Heart left ventricle (tissue), 13 donors: ENCODE measurements around the gene EMX1.

ENCODE experiments used
- CTCF ChIP-seq, 12 donors: fragments of 200-600 bp; sonication (generic) in 4 of 12; IDR thresholded peaks; one replicate each; pipeline versions ENCODE4 v1.5.0 to v1.8.0; 2018 to 2022; ENCODE audit warnings: antibody characterized with exemption in 12 of 12, mild to moderate bottlenecking in 5 of 12
- POLR2A ChIP-seq, 2 donors: fragments of 450-650 bp; IDR thresholded peaks; one replicate each; pipeline ENCODE4 v1.6.1; 2017; ENCODE audit warnings: antibody characterized with exemption in 2 of 2, mild to moderate bottlenecking in 2 of 2, moderate library complexity in 2 of 2
- donor health status: ischemic (EF 13 %, LVEDD 7.1; RV severe dilation, severe dysfunction).
- donor health status: DM: no; HTN: yes; CAD: no.
- donor health status: DM: no; HTN: no; CAD: no.
- donor health status: ischemic (EF 25% LVEDD 6.9; RV normal size, moderate dysfunction).
- donor health status: ischemic (EF 25% LVEDD 5.7; RV mildly dilated, moderate dysfunction).
- donor health status: ischemic (EF 35%, LVEDD 5.7; RV mildly dilated, moderate dysfunction).
- donor health status: nonischemic (EF 11% LVEDD 7.7; RV severe dilation, severe dysfunction).
- donor health status: DM: yes; HTN: yes; CAD: no.
- donor health status: PGD.
- donor health status: ischemic (EF 29% LVEDD 5.4; RV normal size, mild dysfunction).
- donor health status: nonischemic (EF 23%, LVEDD 6.1; RV moderate dilation, normal function).

- TF ChIP-seq POLR2A (IDR thresholded peaks at IDR 0.05) (no peak), CTCF (IDR thresholded peaks at IDR 0.05) (no peak)
These were observed 38.7 kb downstream of the EMX1 start for GRCh38 chr2:72956050-72956395.
